Measurements from ENCODE around the gene GPRC5A.

GRCh38 chr12:12868477-12869235 is 22.7 kb upstream of the GPRC5A start:
- TF ChIP-seq CTCF (conservative IDR thresholded peaks at IDR 0.05) (no peak), EZH2 (IDR thresholded peaks at IDR 0.05; ENCODE audit: low read depth) (no peak)
